NCI-H2227 treated with DMSO at 0.1 percent for 48 hours (cell line): Measurements from ENCODE around the gene NDUFB3.
"Not testable (repeated sequence)": the region's sequence is repeated elsewhere in the genome, so short reads cannot be mapped to it uniquely, and the experiment has no call there.

Source experiments
- DNase-seq: peaks from one replicate; lab custom pipeline; 2025; lab: John Stamatoyannopoulos, UW

The NDUFB3 gene

GRCh38 chr2:201071479-201072200 is at the start of gene NDUFB3, which contains the start of gene HYCC2:
Gene NDUFB3 (plus strand): TSS chr2:201072001. CDS start chr2:201078883, 6,882 bp downstream.
Gene HYCC2 (minus strand): TSS chr2:201071671. CDS start chr2:201024009, 47,662 bp downstream.
- DNase-seq = peak; percentile 98

GRCh38 chr2:201024518-201024917 is 47.3 kb upstream of the NDUFB3 start:
- no peak for DNase-seq

- not testable (repeated sequence) for DNase-seq
Measured at GRCh38 chr2:201034355-201034754, 37.4 kb upstream of the NDUFB3 start.

GRCh38 chr2:201038361-201038760 is 33.4 kb upstream of the NDUFB3 start:
- not testable (repeated sequence) for DNase-seq

- no peak for DNase-seq
Measured at GRCh38 chr2:201038855-201039254, 32.9 kb upstream of the NDUFB3 start.

- no peak for DNase-seq
Measured at GRCh38 chr2:201040867-201041628, 30.8 kb upstream of the NDUFB3 start.

- not testable (repeated sequence) for DNase-seq
Measured at GRCh38 chr2:201042451-201042850, 29.4 kb upstream of the NDUFB3 start.

GRCh38 chr2:201043050-201043449 is 28.8 kb upstream of the NDUFB3 start:
- not testable (repeated sequence) for DNase-seq

- DNase-seq = no peak
Measured at GRCh38 chr2:201046881-201047280, 24.9 kb upstream of the NDUFB3 start.

GRCh38 chr2:201049455-201049854 is 22.3 kb upstream of the NDUFB3 start:
- DNase-seq = no peak

GRCh38 chr2:201057087-201057521 is 14.7 kb upstream of the NDUFB3 start:
- DNase-seq = no peak

- no peak for DNase-seq
Measured at GRCh38 chr2:201057715-201058248, 14.0 kb upstream of the NDUFB3 start.

- no peak for DNase-seq
Measured at GRCh38 chr2:201058914-201059313, 12.9 kb upstream of the NDUFB3 start.

GRCh38 chr2:201059961-201060755 is 11.6 kb upstream of the NDUFB3 start:
- DNase-seq = no peak

- not testable (repeated sequence) for DNase-seq
Measured at GRCh38 chr2:201063516-201063915, 8.3 kb upstream of the NDUFB3 start.

GRCh38 chr2:201064797-201065329 is 6.9 kb upstream of the NDUFB3 start:
- DNase-seq = no peak

GRCh38 chr2:201070948-201071478 is 788 bp upstream of the NDUFB3 start:
- DNase-seq = peak; percentile 67

GRCh38 chr2:201072201-201072530 is 365 bp downstream of the NDUFB3 start:
- DNase-seq = peak; percentile 85

- DNase-seq = no peak
Measured at GRCh38 chr2:201073071-201073470, 1.3 kb downstream of the NDUFB3 start.

GRCh38 chr2:201074996-201075395 is 3.2 kb downstream of the NDUFB3 start:
- DNase-seq = no peak

GRCh38 chr2:201084863-201085262 is 13.1 kb downstream of the NDUFB3 start:
- DNase-seq = no peak

- DNase-seq = no peak
Measured at GRCh38 chr2:201090574-201090973, 18.8 kb downstream of the NDUFB3 start.
